HepG2 (cell line): Measurements from ENCODE around the gene ZBTB48.

Experiments
- MEF2D ChIP-seq: sonication (generic); formaldehyde crosslinking; IDR thresholded peaks from 2 replicates; pipeline ENCODE4 v1.5.1; 2020; ENCODE audit warnings: mild to moderate bottlenecking, missing genetic modification reagents
- NFRKB ChIP-seq: fragments of 450-650 bp; IDR thresholded peaks from 2 replicates; pipeline ENCODE4 v1.6.1; 2017
- RAD21 ChIP-seq: fragments of 450-650 bp; formaldehyde crosslinking; IDR thresholded peaks from 2 replicates; pipeline ENCODE4 v1.5.0; 2020; ENCODE audit warnings: mild to moderate bottlenecking
- RFX5 ChIP-seq: IDR thresholded peaks from 2 replicates; pipeline ENCODE4 v1.6.1; 2011; ENCODE audit warnings: low read depth, low read length, improper control_type of control experiment
- SMC3 ChIP-seq: IDR thresholded peaks from 2 replicates; pipeline ENCODE4 v1.6.1; 2011; ENCODE audit warnings: low read length, improper control_type of control experiment
- TOPORS ChIP-seq: sonication (generic); formaldehyde crosslinking; IDR thresholded peaks from 2 replicates; pipeline ENCODE4 v1.8.0; 2023; ENCODE audit warnings: mild to moderate bottlenecking, missing genetic modification reagents
- TF ChIP-seq, protein P1 (sequence below): sonication (generic); formaldehyde crosslinking; IDR thresholded peaks from 2 replicates; pipeline ENCODE4 v1.8.0; 2022; ENCODE audit warnings: missing genetic modification reagents, mild to moderate bottlenecking, borderline replicate concordance
- TF ChIP-seq, protein P2 (sequence below): sonication (generic); formaldehyde crosslinking; IDR thresholded peaks from 2 replicates; pipeline ENCODE4 v1.5.1; 2020; ENCODE audit warnings: mild to moderate bottlenecking, missing genetic modification reagents, moderate library complexity
- TF ChIP-seq, protein P3 (sequence below), 2 experiments: fragments of 450-650 bp in 1 of 2; sonication (generic) in 1 of 2; formaldehyde crosslinking in 1 of 2; IDR thresholded peaks; 2 replicates each; pipeline versions ENCODE4 v1.6.1 to v1.8.0; 2016 to 2022; ENCODE audit warnings: antibody characterized with exemption in 1 of 2, mild to moderate bottlenecking in 1 of 2, missing genetic modification reagents in 1 of 2
- TF ChIP-seq, protein P4 (sequence below): IDR thresholded peaks from 2 replicates; pipeline ENCODE4 v1.6.1; 2016; ENCODE audit warnings: missing compliant biosample characterization, missing genetic modification reagents, borderline replicate concordance
- TF ChIP-seq, protein P5 (sequence below), 2 experiments: IDR thresholded peaks; 2 replicates each; pipeline ENCODE4 v1.6.1; 2011 to 2012; ENCODE audit warnings: low read length in 2 of 2, borderline replicate concordance in 1 of 2, low read depth in 1 of 2, mild to moderate bottlenecking in 1 of 2, moderate library complexity in 1 of 2

DNA sequence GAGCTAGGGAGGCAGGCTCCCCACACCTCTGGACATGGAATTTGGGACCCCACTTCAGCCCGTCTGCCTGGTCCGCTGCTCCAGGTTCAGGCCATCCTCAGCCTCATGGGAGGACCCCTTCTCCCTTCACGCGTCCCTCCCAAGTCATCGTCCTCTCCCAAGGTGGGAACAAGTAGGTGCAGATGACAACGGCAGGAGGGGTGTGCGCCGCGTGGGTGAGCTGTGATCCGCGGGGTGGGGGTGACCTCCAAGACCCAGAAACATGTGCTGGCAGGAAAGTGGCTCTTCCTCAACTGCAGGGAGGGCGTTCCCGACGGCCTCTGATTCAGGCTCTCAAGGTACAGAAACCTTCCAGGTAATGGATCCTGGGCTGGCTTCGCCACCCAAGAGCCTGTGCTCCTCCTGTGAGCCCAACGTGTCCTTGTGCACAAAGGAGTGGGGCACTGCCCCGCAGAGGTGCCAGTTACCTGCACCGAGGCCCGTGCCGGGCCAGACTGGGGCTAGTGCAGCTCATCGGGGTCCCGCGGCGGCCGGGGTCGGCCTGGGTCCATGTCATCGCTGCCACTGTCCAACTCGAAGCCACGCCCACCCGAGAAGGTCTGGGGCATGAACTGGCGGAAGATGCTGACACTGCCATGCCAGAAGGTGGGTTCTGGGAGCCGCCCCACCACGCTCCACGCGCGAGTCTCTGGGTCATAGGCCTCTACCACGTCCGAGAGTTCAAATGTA, 13.2 kb downstream of the ZBTB48 start:
- TF ChIP-seq RAD21, result no peak
- TF ChIP-seq, protein P1, sequence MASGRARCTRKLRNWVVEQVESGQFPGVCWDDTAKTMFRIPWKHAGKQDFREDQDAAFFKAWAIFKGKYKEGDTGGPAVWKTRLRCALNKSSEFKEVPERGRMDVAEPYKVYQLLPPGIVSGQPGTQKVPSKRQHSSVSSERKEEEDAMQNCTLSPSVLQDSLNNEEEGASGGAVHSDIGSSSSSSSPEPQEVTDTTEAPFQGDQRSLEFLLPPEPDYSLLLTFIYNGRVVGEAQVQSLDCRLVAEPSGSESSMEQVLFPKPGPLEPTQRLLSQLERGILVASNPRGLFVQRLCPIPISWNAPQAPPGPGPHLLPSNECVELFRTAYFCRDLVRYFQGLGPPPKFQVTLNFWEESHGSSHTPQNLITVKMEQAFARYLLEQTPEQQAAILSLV (CRISPR knock-in tag), result no peak
- TF ChIP-seq, protein P2, sequence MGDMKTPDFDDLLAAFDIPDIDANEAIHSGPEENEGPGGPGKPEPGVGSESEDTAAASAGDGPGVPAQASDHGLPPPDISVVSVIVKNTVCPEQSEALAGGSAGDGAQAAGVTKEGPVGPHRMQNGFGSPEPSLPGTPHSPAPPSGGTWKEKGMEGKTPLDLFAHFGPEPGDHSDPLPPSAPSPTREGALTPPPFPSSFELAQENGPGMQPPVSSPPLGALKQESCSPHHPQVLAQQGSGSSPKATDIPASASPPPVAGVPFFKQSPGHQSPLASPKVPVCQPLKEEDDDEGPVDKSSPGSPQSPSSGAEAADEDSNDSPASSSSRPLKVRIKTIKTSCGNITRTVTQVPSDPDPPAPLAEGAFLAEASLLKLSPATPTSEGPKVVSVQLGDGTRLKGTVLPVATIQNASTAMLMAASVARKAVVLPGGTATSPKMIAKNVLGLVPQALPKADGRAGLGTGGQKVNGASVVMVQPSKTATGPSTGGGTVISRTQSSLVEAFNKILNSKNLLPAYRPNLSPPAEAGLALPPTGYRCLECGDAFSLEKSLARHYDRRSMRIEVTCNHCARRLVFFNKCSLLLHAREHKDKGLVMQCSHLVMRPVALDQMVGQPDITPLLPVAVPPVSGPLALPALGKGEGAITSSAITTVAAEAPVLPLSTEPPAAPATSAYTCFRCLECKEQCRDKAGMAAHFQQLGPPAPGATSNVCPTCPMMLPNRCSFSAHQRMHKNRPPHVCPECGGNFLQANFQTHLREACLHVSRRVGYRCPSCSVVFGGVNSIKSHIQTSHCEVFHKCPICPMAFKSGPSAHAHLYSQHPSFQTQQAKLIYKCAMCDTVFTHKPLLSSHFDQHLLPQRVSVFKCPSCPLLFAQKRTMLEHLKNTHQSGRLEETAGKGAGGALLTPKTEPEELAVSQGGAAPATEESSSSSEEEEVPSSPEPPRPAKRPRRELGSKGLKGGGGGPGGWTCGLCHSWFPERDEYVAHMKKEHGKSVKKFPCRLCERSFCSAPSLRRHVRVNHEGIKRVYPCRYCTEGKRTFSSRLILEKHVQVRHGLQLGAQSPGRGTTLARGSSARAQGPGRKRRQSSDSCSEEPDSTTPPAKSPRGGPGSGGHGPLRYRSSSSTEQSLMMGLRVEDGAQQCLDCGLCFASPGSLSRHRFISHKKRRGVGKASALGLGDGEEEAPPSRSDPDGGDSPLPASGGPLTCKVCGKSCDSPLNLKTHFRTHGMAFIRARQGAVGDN (CRISPR knock-in tag), result no peak; the same call in 1 of the 2 replicates
- TF ChIP-seq, protein P3, sequence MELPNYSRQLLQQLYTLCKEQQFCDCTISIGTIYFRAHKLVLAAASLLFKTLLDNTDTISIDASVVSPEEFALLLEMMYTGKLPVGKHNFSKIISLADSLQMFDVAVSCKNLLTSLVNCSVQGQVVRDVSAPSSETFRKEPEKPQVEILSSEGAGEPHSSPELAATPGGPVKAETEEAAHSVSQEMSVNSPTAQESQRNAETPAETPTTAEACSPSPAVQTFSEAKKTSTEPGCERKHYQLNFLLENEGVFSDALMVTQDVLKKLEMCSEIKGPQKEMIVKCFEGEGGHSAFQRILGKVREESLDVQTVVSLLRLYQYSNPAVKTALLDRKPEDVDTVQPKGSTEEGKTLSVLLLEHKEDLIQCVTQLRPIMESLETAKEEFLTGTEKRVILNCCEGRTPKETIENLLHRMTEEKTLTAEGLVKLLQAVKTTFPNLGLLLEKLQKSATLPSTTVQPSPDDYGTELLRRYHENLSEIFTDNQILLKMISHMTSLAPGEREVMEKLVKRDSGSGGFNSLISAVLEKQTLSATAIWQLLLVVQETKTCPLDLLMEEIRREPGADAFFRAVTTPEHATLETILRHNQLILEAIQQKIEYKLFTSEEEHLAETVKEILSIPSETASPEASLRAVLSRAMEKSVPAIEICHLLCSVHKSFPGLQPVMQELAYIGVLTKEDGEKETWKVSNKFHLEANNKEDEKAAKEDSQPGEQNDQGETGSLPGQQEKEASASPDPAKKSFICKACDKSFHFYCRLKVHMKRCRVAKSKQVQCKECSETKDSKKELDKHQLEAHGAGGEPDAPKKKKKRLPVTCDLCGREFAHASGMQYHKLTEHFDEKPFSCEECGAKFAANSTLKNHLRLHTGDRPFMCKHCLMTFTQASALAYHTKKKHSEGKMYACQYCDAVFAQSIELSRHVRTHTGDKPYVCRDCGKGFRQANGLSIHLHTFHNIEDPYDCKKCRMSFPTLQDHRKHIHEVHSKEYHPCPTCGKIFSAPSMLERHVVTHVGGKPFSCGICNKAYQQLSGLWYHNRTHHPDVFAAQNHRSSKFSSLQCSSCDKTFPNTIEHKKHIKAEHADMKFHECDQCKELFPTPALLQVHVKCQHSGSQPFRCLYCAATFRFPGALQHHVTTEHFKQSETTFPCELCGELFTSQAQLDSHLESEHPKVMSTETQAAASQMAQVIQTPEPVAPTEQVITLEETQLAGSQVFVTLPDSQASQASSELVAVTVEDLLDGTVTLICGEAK (IDR thresholded peaks at IDR 0.05), result no peak
- TF ChIP-seq, protein P3 (CRISPR knock-in tag; IDR thresholded peaks at IDR 0.05), result no peak
- TF ChIP-seq, protein P4, sequence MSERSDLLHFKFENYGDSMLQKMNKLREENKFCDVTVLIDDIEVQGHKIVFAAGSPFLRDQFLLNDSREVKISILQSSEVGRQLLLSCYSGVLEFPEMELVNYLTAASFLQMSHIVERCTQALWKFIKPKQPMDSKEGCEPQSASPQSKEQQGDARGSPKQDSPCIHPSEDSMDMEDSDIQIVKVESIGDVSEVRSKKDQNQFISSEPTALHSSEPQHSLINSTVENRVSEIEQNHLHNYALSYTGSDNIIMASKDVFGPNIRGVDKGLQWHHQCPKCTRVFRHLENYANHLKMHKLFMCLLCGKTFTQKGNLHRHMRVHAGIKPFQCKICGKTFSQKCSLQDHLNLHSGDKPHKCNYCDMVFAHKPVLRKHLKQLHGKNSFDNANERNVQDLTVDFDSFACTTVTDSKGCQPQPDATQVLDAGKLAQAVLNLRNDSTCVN (CRISPR knock-in tag), result no peak
- TF ChIP-seq, protein P5, sequence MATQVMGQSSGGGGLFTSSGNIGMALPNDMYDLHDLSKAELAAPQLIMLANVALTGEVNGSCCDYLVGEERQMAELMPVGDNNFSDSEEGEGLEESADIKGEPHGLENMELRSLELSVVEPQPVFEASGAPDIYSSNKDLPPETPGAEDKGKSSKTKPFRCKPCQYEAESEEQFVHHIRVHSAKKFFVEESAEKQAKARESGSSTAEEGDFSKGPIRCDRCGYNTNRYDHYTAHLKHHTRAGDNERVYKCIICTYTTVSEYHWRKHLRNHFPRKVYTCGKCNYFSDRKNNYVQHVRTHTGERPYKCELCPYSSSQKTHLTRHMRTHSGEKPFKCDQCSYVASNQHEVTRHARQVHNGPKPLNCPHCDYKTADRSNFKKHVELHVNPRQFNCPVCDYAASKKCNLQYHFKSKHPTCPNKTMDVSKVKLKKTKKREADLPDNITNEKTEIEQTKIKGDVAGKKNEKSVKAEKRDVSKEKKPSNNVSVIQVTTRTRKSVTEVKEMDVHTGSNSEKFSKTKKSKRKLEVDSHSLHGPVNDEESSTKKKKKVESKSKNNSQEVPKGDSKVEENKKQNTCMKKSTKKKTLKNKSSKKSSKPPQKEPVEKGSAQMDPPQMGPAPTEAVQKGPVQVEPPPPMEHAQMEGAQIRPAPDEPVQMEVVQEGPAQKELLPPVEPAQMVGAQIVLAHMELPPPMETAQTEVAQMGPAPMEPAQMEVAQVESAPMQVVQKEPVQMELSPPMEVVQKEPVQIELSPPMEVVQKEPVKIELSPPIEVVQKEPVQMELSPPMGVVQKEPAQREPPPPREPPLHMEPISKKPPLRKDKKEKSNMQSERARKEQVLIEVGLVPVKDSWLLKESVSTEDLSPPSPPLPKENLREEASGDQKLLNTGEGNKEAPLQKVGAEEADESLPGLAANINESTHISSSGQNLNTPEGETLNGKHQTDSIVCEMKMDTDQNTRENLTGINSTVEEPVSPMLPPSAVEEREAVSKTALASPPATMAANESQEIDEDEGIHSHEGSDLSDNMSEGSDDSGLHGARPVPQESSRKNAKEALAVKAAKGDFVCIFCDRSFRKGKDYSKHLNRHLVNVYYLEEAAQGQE (IDR thresholded peaks at IDR 0.05; ENCODE audit: borderline replicate concordance in 1 of 2, low read depth in 1 of 2, low read length in 2 of 2), result no peak
- TF ChIP-seq TOPORS, result no peak
- no peak for TF ChIP-seq RFX5
- no peak for TF ChIP-seq SMC3
- no peak for TF ChIP-seq NFRKB
- TF ChIP-seq MEF2D (CRISPR knock-in tag), result no peak
